HL-60/S4 treated with retinoic acid at 250 ng/mL for 4 days and 3 days (cell line): Measurements from ENCODE around the gene RPLP1.

ENCODE experiments used
- in situ Hi-C: fragments of 300-500 bp; cut with MboI; formaldehyde crosslinking; loops from 2 replicates; pipeline ENCODE4 v1.7.0; 2022; ENCODE audit warnings: low sequenced_read_pairs

RPLP1 gene

GRCh38 chr15:69434679-69435078 lies 17.9 kb upstream of the RPLP1 start:
- in situ Hi-C loops, result no loop called here

GRCh38 chr15:69435985-69436384 lies 16.6 kb upstream of the RPLP1 start:
- in situ Hi-C loops, result no loop called here

GRCh38 chr15:69436951-69437350 lies 15.7 kb upstream of the RPLP1 start:
- in situ Hi-C loops, result no loop called here

GRCh38 chr15:69439623-69440022 lies 13.0 kb upstream of the RPLP1 start:
- in situ Hi-C loops, result no loop called here

GRCh38 chr15:69443032-69443611 lies 9.5 kb upstream of the RPLP1 start:
- in situ Hi-C loops, result no loop called here

- in situ Hi-C loops, result no loop called here
Observed at GRCh38 chr15:69444686-69445085, 7.9 kb upstream of the RPLP1 start.

- in situ Hi-C loops, result no loop called here
Observed at GRCh38 chr15:69446953-69447352, 5.7 kb upstream of the RPLP1 start.

GRCh38 chr15:69450221-69450620 lies 2.4 kb upstream of the RPLP1 start:
- in situ Hi-C loops, result loop anchor here (25.0 kb wide), 1 partner anchor 1987 kb away; no protein-coding TSS in a partner anchor

GRCh38 chr15:69450968-69451695 lies 1.5 kb upstream of the RPLP1 start:
- in situ Hi-C loops, result loop anchor here (25.0 kb wide), 1 partner anchor 1986 kb away; no protein-coding TSS in a partner anchor

GRCh38 chr15:69451951-69452691 lies 497 bp upstream of the RPLP1 start:
- in situ Hi-C loops, result loop anchor here (25.0 kb wide), 1 partner anchor 1985 kb away; no protein-coding TSS in a partner anchor

- in situ Hi-C loops, result loop anchor here (25.0 kb wide), 1 partner anchor 1982 kb away; no protein-coding TSS in a partner anchor
Observed at GRCh38 chr15:69454953-69455352, 2.3 kb downstream of the RPLP1 start.

GRCh38 chr15:69456208-69457166 lies 3.9 kb downstream of the RPLP1 start:
- in situ Hi-C loops, result loop anchor here (25.0 kb wide), 1 partner anchor 1981 kb away; no protein-coding TSS in a partner anchor

GRCh38 chr15:69457304-69458280 lies 5.0 kb downstream of the RPLP1 start:
- in situ Hi-C loops, result loop anchor here (25.0 kb wide), 1 partner anchor 1980 kb away; no protein-coding TSS in a partner anchor

GRCh38 chr15:69459066-69459465 lies 6.4 kb downstream of the RPLP1 start:
- in situ Hi-C loops, result loop anchor here (25.0 kb wide), 1 partner anchor 1978 kb away; no protein-coding TSS in a partner anchor

GRCh38 chr15:69460481-69460880 lies 7.9 kb downstream of the RPLP1 start:
- in situ Hi-C loops, result loop anchor here (25.0 kb wide), 1 partner anchor 1977 kb away; no protein-coding TSS in a partner anchor

GRCh38 chr15:69462030-69462492 lies 9.4 kb downstream of the RPLP1 start:
- in situ Hi-C loops, result loop anchor here (25.0 kb wide), 1 partner anchor 1975 kb away; no protein-coding TSS in a partner anchor

GRCh38 chr15:69462493-69463181 lies 10.0 kb downstream of the RPLP1 start:
- in situ Hi-C loops, result loop anchor here (25.0 kb wide), 1 partner anchor 1975 kb away; no protein-coding TSS in a partner anchor

- in situ Hi-C loops, result loop anchor here (25.0 kb wide), 1 partner anchor 1974 kb away; no protein-coding TSS in a partner anchor
Observed at GRCh38 chr15:69463182-69463756, 10.7 kb downstream of the RPLP1 start.
